ACC112 (cell line): ENCODE data around the gene RBM45.

ENCODE experiments used
- H2AFZ ChIP-seq: fragments of 200-600 bp; sonication (generic); one replicate; pipeline ENCODE4 v1.6.0; 2017; ENCODE audit warnings: antibody characterized with exemption, low read length; ENCODE audit not compliant: unreplicated experiment
- H3K27ac ChIP-seq: fragments of 200-600 bp; sonication (generic); 2 replicates; pipeline ENCODE4 v1.5.1; 2014; ENCODE audit warnings: low read depth, mild to moderate bottlenecking, antibody characterized with exemption, low read length, moderate library complexity
- H3K27me3 ChIP-seq: fragments of 200-600 bp; sonication (generic); 2 replicates; pipeline ENCODE4 v1.6.1; 2014; ENCODE audit warnings: mild to moderate bottlenecking, antibody characterized with exemption, low read length, moderate library complexity, mixed read lengths; ENCODE audit not compliant: insufficient read depth
- H3K36me3 ChIP-seq: fragments of 200-600 bp; sonication (generic); 2 replicates; pipeline ENCODE4 v1.6.1; 2016; ENCODE audit warnings: mild to moderate bottlenecking, antibody characterized with exemption, low read length, moderate library complexity, mixed read lengths; ENCODE audit not compliant: insufficient read depth
- H3K4me1 ChIP-seq: fragments of 200-600 bp; sonication (generic); one replicate; pipeline ENCODE4 v1.6.1; 2016; ENCODE audit warnings: low read length, mixed read lengths; ENCODE audit not compliant: insufficient read depth, unreplicated experiment, control insufficient read depth
- H3K4me3 ChIP-seq: fragments of 200-600 bp; sonication (generic); 2 replicates; pipeline ENCODE4 v1.5.1; 2014; ENCODE audit warnings: mild to moderate bottlenecking, low read depth, low read length
- H3K79me2 ChIP-seq: fragments of 200-600 bp; sonication (generic); one replicate; pipeline ENCODE4 v1.6.0; 2016; ENCODE audit warnings: low read length; ENCODE audit not compliant: control insufficient read depth, unreplicated experiment, insufficient read depth

RBM45 gene, protein sequence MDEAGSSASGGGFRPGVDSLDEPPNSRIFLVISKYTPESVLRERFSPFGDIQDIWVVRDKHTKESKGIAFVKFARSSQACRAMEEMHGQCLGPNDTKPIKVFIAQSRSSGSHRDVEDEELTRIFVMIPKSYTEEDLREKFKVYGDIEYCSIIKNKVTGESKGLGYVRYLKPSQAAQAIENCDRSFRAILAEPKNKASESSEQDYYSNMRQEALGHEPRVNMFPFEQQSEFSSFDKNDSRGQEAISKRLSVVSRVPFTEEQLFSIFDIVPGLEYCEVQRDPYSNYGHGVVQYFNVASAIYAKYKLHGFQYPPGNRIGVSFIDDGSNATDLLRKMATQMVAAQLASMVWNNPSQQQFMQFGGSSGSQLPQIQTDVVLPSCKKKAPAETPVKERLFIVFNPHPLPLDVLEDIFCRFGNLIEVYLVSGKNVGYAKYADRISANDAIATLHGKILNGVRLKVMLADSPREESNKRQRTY

DNA sequence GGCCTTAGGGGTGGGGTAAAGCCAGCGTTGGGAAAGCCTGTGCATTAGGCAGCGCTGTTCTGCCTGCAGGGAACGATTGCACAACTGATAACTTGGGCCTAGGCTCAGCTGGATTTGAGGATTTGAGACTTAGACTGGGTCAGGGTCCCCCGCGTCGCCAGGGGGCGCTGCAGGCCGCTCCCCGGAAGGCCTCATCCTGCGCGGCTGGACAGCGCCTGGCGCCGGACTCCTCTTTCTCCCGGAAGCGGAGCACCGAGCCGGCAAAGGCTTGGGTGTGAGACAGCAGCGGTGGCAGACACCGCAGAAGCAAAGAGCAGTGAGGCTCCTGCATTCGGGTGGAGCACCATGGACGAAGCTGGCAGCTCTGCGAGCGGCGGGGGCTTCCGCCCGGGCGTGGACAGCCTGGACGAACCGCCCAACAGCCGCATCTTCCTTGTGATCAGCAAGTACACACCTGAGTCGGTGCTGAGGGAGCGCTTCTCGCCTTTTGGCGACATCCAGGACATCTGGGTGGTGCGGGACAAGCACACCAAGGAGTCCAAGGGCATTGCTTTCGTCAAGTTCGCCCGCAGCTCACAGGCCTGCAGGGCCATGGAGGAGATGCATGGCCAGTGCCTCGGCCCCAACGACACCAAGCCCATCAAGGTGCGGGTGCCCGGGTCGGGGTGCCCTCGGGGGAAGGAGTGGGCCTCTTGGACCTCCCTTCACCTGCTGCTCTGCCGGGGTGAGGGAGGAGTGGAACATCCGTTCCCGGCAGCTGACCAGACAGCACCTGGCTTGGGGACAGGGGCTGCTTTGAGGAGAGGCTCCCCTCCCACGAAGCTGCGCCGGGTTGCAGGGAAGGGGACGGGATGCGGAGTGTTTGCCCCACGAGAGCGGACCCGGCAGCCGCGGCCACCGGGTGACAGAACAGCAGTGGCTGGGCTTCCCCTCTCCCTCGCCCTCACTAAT is at the start of gene RBM45:
Gene RBM45, plus strand, starts transcription at position 236 of the 951 bp plus-strand sequence. Its CDS starts 110 bp downstream, at position 346.
- H3K27ac ChIP-seq = no peak within 1 kb of the TSS
- H3K36me3 ChIP-seq = no peaks in the 10 kb centered on the region; the same call in 1 of the 2 replicates
- peak within 1 kb of the TSS; percentile 99 for H3K4me3 ChIP-seq
- H2AFZ ChIP-seq = peak within 1 kb of the TSS; percentile 86
- peaks cover 15% of the 10 kb centered on the region for H3K4me1 ChIP-seq
- peaks cover 10% of the 10 kb centered on the region for H3K79me2 ChIP-seq
- H3K27me3 ChIP-seq = no peaks in the 10 kb centered on the region

DNA sequence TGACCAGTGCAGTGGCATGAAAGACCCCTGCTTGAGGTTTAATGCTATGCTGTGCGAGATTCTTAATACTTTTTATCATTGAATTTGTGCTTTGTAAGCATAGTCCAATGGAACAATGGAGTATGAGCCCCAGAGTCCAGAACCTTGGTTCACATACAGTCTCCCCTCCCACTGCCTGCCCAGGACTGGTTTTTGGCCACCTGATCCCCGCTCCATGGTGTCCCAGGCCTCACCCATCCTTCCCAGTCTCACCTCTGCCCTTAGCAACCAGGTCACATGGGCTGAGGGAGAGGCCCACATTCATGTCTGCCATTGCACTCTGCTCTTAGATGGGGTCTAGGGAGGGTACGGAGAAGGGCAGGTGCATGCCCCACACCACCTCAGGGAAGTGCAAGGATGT is 45.9 kb upstream of the RBM45 start:
- Histone ChIP-seq H3K27ac (no peak overlapping the region), H3K4me1 (no peaks in the 10 kb centered on the region), H3K4me3 (no peak overlapping the region), H2AFZ (no peak overlapping the region), H3K79me2 (no peaks in the 10 kb centered on the region), H3K36me3 (no peaks in the 10 kb centered on the region), H3K27me3 (peaks cover 59% of the 10 kb centered on the region)

DNA sequence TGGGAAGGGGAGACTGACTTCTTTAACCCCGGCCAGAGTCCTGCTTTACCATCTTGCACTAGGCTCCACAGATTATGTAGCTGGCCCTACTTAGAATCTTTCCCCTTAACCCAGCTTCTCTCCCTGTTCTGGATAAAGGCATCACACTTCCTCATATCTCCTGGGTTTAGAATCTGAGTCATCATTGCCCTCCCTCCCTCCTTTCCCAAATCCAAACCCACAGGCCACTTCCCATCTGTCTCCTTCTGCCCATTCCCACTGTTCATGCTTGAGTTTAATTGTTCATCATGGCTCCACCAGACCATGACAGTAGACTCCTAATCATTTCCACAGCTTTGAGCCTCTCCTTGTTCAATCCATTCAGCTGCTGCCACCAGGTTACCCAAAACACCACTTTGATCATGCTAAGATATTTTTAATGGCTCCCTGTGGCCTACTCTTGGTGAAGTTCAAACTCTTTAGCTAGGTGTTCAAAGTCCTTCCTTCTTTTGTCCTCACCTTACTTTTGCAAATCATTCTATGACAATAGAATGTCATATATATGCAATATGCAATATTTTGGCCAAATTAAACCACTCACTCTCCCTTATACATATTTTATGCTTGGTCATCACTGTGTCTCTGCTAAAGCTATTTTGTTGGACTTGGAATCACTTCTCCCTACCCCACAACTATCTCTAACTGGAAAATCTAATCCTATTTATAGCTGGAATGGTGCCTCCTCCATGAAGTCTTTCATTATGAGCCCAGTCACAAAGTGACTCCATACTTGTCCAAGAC is 45.2 kb upstream of the RBM45 start:
- no peak overlapping the region for H3K4me3 ChIP-seq
- H3K79me2 ChIP-seq = no peaks in the 10 kb centered on the region
- H3K4me1 ChIP-seq = no peaks in the 10 kb centered on the region
- H3K27me3 ChIP-seq = peaks cover 63% of the 10 kb centered on the region
- no peak overlapping the region for H2AFZ ChIP-seq
- no peaks in the 10 kb centered on the region for H3K36me3 ChIP-seq
- no peak overlapping the region for H3K27ac ChIP-seq

DNA sequence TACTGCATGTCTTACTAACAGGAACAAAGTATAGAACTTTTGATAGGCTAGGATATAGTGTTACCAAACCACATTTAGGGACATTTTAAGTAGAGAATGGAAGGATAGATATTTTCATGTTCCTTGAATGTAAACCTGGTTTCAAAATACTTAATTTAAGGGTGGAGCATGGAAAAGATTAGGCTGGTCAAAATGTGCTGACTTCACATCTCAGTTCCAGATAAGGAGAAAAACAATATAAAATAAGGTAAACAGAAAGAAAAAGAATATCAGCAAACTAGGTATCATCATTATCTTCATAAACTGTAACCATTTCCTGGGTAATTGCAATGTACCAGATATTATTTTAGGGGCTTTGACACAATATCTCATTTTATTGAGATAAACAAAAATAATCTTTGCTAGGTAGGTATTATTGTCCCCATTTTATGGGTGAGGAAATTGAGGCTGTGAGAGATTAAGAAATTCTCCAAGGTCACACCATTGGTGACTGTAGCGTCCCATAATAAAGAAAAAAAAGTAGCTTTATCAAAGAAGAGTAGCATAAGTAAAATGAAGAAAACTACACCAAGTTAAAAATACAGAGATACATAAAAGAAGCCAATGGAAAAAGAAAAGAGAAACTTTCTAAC is 43.3 kb upstream of the RBM45 start:
- no peaks in the 10 kb centered on the region for H3K36me3 ChIP-seq

DNA sequence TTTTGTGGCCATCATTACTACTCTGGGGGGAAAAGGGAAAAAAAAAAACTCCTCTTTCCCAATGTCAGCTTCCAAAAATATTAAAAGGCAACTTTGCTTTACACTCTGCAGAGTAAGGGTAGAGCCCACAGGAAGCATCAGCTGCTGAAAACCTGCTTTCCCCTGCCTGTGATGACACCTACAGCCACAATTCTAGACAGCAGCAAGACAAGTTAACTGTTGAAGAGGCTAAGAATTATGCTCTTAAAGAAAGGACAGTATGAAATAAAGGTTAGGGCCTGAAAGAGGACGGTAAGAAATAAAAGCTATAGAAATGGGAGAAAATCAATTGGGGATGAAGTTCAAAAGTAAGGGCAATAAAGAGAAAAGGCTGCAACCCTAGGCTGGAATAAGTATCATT is 42.7 kb upstream of the RBM45 start:
- no peak overlapping the region for H2AFZ ChIP-seq
- peaks cover 42% of the 10 kb centered on the region for H3K27me3 ChIP-seq
- no peak overlapping the region for H3K4me3 ChIP-seq
- H3K27ac ChIP-seq = no peak overlapping the region
- no peaks in the 10 kb centered on the region for H3K36me3 ChIP-seq
- H3K4me1 ChIP-seq = peaks cover 2% of the 10 kb centered on the region
- no peaks in the 10 kb centered on the region for H3K79me2 ChIP-seq

More for the DNA sequence above, 43.3 kb upstream of the RBM45 start:
- H3K27me3 ChIP-seq = peaks cover 49% of the 10 kb centered on the region
- no peak overlapping the region for H3K4me3 ChIP-seq
- no peak overlapping the region for H2AFZ ChIP-seq
- no peak overlapping the region for H3K27ac ChIP-seq
- H3K4me1 ChIP-seq = no peaks in the 10 kb centered on the region
- no peaks in the 10 kb centered on the region for H3K79me2 ChIP-seq

DNA sequence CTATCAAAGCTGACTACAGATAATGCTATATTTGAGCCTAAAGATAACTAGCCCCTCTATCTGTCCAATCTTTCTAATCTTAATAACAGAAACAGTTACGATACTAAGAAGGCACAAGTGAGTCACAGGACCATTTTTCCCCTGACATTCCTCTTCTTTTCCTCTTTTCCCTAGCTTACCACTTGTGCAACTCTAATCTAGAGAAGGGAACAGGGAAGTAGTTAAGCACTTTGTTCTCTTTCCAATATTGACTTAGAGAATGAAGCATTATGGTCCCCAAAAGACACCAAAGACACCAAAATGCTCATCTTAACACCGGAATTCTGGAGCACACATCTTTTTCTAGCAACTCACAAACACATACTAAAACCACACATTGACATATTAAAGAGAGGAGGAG is 41.4 kb upstream of the RBM45 start:
- Histone ChIP-seq H3K79me2 (no peaks in the 10 kb centered on the region), H3K4me1 (peaks cover 7% of the 10 kb centered on the region), H3K36me3 (no peaks in the 10 kb centered on the region), H2AFZ (no peak overlapping the region), H3K4me3 (no peak overlapping the region), H3K27me3 (peaks cover 37% of the 10 kb centered on the region), H3K27ac (no peak overlapping the region)

DNA sequence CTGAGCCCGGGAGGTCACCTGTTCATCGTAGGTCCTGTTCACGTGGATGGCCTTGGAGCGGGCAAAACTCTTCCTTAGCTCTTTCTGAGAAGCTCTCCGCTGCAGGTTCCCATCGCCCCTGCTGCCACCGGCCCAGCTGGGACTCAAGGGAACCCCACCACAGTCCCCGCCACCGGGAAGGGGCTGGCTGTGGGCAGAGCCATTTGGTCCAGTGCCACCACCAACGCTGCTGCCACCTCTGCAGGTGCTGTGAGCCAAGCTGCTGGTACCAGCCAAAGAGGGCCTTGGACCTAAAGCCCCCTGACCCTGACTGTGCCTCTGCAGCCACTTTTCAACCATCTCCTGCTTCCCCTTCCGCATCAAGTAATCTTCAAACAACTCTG is 40.2 kb upstream of the RBM45 start:
- peak overlapping the region; percentile 75; the same call in 1 of the 2 replicates for H3K4me3 ChIP-seq
- no peaks in the 10 kb centered on the region for H3K36me3 ChIP-seq
- H3K4me1 ChIP-seq = peaks cover 7% of the 10 kb centered on the region
- H2AFZ ChIP-seq = peak overlapping the region; percentile 76
- no peak overlapping the region for H3K27ac ChIP-seq
- H3K27me3 ChIP-seq = peaks cover 37% of the 10 kb centered on the region
- H3K79me2 ChIP-seq = no peaks in the 10 kb centered on the region

DNA sequence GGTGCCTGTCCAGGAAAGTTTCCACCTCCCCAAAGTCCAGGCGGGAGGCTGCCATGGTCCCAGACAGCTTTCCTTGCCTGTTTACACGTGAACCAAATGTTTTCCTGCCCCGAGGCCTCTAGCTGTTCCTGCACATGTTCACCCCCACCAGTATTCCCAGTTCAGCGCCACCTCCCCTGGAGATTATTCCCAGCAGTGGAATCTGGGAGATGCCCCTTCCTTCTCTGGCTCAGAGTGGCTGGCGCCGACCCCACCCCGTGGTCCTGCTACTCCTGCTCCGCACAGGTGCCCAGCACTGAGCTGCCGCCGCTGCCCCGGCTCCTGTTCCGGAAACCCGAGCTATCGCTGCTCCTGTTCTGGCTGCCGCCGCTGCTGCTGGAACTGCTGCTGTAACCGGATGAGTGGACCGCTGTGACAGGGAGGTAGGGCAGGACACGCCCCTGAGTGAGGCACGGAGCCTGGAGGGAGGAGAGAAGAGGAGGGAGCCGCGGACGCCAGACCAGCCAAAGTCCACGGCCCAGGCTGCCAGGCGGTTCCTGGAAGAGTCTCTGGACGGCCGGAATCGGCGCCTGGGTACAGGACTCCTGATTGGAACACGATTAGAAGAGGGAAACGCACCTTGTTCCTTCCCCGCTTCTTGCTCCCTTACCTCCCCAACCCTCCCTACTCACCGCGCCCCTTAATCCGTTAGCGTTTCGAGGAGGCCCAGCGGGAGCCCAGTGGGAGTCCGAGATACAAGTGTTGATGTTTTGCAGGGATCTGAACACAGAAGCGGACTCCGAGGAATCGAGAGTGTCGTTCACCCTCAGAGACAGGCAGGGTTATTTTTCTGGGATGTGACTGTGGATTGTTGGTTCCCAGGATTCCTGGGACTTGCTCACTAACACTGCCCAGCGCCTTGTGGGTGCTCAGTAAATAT is 39.6 kb upstream of the RBM45 start, which contains the start of gene PDE11A:
Gene PDE11A, minus strand, starts transcription at position 395 of the 919 bp plus-strand sequence. Its CDS starts 340 bp downstream, at position 55.
- H3K4me1 ChIP-seq = peaks cover 7% of the 10 kb centered on the region
- peak within 1 kb of the TSS; percentile 76 for H2AFZ ChIP-seq
- H3K36me3 ChIP-seq = no peaks in the 10 kb centered on the region
- H3K4me3 ChIP-seq = peak within 1 kb of the TSS; percentile 75
- H3K27me3 ChIP-seq = peaks cover 37% of the 10 kb centered on the region
- no peak within 1 kb of the TSS for H3K27ac ChIP-seq
- no peaks in the 10 kb centered on the region for H3K79me2 ChIP-seq
